Stimulated activated naive CD8-positive, alpha-beta T cell treated with anti-CD3 and anti-CD28 coated beads, Interleukin-15, Interleukin-2, amounts not matched to agents 100 ng/mL and 50 ng/mL, for 24 hours (primary cell): ENCODE data around the gene MS4A6A.
"Not testable (repeated sequence)": the region's sequence is repeated elsewhere in the genome, so short reads cannot be mapped to it uniquely, and the experiment has no call there.

Experiments used
- H3K27ac Mint-ChIP-seq: one replicate; pipeline ENCODE4 v1.8.0; 2021; ENCODE audit warnings: mild to moderate bottlenecking, mixed read lengths
- H3K27me3 Mint-ChIP-seq: one replicate; pipeline ENCODE4 v1.8.0; 2021; ENCODE audit warnings: mixed read lengths
- H3K36me3 Mint-ChIP-seq: one replicate; pipeline ENCODE4 v1.8.0; 2021; ENCODE audit warnings: low read depth, mixed read lengths
- H3K4me1 Mint-ChIP-seq: one replicate; pipeline ENCODE4 v1.8.0; 2021; ENCODE audit warnings: low read depth, mixed read lengths
- H3K4me3 Mint-ChIP-seq: one replicate; pipeline ENCODE4 v1.8.0; 2021; ENCODE audit warnings: mild to moderate bottlenecking, mixed read lengths
- H3K9me3 Mint-ChIP-seq: one replicate; pipeline ENCODE4 v1.8.0; 2021; ENCODE audit warnings: mixed read lengths

The MS4A6A gene

GRCh38 chr11:60194511-60194910 lies 11.6 kb upstream of the MS4A6A start:
- Mint-ChIP-seq H3K27ac (no peak overlapping the region), H3K4me1 (peaks cover 22% of the 10 kb centered on the region), H3K36me3 (no peaks in the 10 kb centered on the region), H3K4me3 (no peak overlapping the region), H3K27me3 (peaks cover 29% of the 10 kb centered on the region), H3K9me3 (no peaks in the 10 kb centered on the region)

- Mint-ChIP-seq H3K36me3 (no peaks in the 10 kb centered on the region), H3K27ac (no peak overlapping the region), H3K9me3 (no peaks in the 10 kb centered on the region), H3K4me3 (no peak overlapping the region), H3K4me1 (peaks cover 22% of the 10 kb centered on the region), H3K27me3 (peaks cover 26% of the 10 kb centered on the region)
These were observed 11.0 kb upstream of the MS4A6A start for GRCh38 chr11:60193687-60194433.

- not testable (repeated sequence) for H3K36me3 Mint-ChIP-seq, H3K27ac Mint-ChIP-seq, H3K4me3 Mint-ChIP-seq, H3K9me3 Mint-ChIP-seq
- H3K4me1 Mint-ChIP-seq = peaks cover 29% of the 10 kb centered on the region
- H3K27me3 Mint-ChIP-seq = peaks cover 13% of the 10 kb centered on the region
These were observed 9.7 kb upstream of the MS4A6A start for GRCh38 chr11:60192564-60192963.

GRCh38 chr11:60188481-60188880 lies 5.6 kb upstream of the MS4A6A start:
- H3K4me3 Mint-ChIP-seq, H3K9me3 Mint-ChIP-seq, H3K36me3 Mint-ChIP-seq: not testable (repeated sequence)
- H3K27ac Mint-ChIP-seq = peak overlapping the region; percentile 7
- peaks cover 12% of the 10 kb centered on the region for H3K27me3 Mint-ChIP-seq
- peaks cover 13% of the 10 kb centered on the region for H3K4me1 Mint-ChIP-seq

- H3K36me3 Mint-ChIP-seq, H3K4me3 Mint-ChIP-seq, H3K27ac Mint-ChIP-seq, H3K9me3 Mint-ChIP-seq: not testable (repeated sequence)
- H3K4me1 Mint-ChIP-seq = peaks cover 15% of the 10 kb centered on the region
- H3K27me3 Mint-ChIP-seq = peaks cover 24% of the 10 kb centered on the region
These were observed 3.2 kb upstream of the MS4A6A start for GRCh38 chr11:60186128-60186527.

GRCh38 chr11:60185512-60185827 lies 2.6 kb upstream of the MS4A6A start:
- not testable (repeated sequence) for H3K36me3 Mint-ChIP-seq, H3K27ac Mint-ChIP-seq, H3K4me3 Mint-ChIP-seq, H3K9me3 Mint-ChIP-seq
- Mint-ChIP-seq H3K27me3 (peaks cover 31% of the 10 kb centered on the region), H3K4me1 (peaks cover 15% of the 10 kb centered on the region)

- Mint-ChIP-seq H3K4me1 (peaks cover 15% of the 10 kb centered on the region), H3K9me3 (no peaks in the 10 kb centered on the region)
These were observed 2.1 kb upstream of the MS4A6A start for GRCh38 chr11:60184824-60185511.

GRCh38 chr11:60183591-60184205 lies 815 bp upstream of the MS4A6A start:
- Mint-ChIP-seq H3K9me3 (no peaks in the 10 kb centered on the region), H3K4me1 (peaks cover 13% of the 10 kb centered on the region), H3K4me3 (no peak overlapping the region), H3K36me3 (no peaks in the 10 kb centered on the region), H3K27ac (no peak overlapping the region), H3K27me3 (peaks cover 47% of the 10 kb centered on the region)

More at GRCh38 chr11:60184824-60185511, 2.1 kb upstream of the MS4A6A start:
- Mint-ChIP-seq H3K27ac (no peak overlapping the region), H3K36me3 (no peaks in the 10 kb centered on the region), H3K4me3 (no peak overlapping the region), H3K27me3 (peaks cover 36% of the 10 kb centered on the region)

GRCh38 chr11:60175860-60176275 lies 7.0 kb downstream of the MS4A6A start:
- Mint-ChIP-seq H3K27ac (peak overlapping the region; percentile 74), H3K9me3 (no peaks in the 10 kb centered on the region), H3K4me3 (peak overlapping the region; percentile 40), H3K36me3 (no peaks in the 10 kb centered on the region), H3K27me3 (peaks cover 58% of the 10 kb centered on the region), H3K4me1 (peaks cover 25% of the 10 kb centered on the region)

GRCh38 chr11:60172011-60172410 lies 10.9 kb downstream of the MS4A6A start:
- peaks cover 25% of the 10 kb centered on the region for H3K4me1 Mint-ChIP-seq
- no peak overlapping the region for H3K4me3 Mint-ChIP-seq
- H3K9me3 Mint-ChIP-seq = peaks cover 1% of the 10 kb centered on the region
- peaks cover 1% of the 10 kb centered on the region for H3K36me3 Mint-ChIP-seq
- peaks cover 46% of the 10 kb centered on the region for H3K27me3 Mint-ChIP-seq
- no peak overlapping the region for H3K27ac Mint-ChIP-seq

- peaks cover 4% of the 10 kb centered on the region for H3K36me3 Mint-ChIP-seq
- H3K9me3 Mint-ChIP-seq = peaks cover 5% of the 10 kb centered on the region
- H3K4me3 Mint-ChIP-seq = no peak overlapping the region
- H3K27me3 Mint-ChIP-seq = peaks cover 60% of the 10 kb centered on the region
- peaks cover 20% of the 10 kb centered on the region for H3K4me1 Mint-ChIP-seq
- H3K27ac Mint-ChIP-seq = no peak overlapping the region
These were observed 12.3 kb downstream of the MS4A6A start for GRCh38 chr11:60170566-60170965.

- H3K36me3 Mint-ChIP-seq = peaks cover 4% of the 10 kb centered on the region
- H3K9me3 Mint-ChIP-seq = peaks cover 11% of the 10 kb centered on the region
- no peak overlapping the region for H3K27ac Mint-ChIP-seq
- peaks cover 23% of the 10 kb centered on the region for H3K4me1 Mint-ChIP-seq
- H3K27me3 Mint-ChIP-seq = peaks cover 54% of the 10 kb centered on the region
- no peak overlapping the region for H3K4me3 Mint-ChIP-seq
These were observed 13.5 kb downstream of the MS4A6A start for GRCh38 chr11:60169264-60169915.

GRCh38 chr11:60168306-60168705 lies 14.6 kb downstream of the MS4A6A start:
- Mint-ChIP-seq H3K9me3 (peaks cover 11% of the 10 kb centered on the region), H3K27me3 (peaks cover 53% of the 10 kb centered on the region), H3K4me3 (no peak overlapping the region), H3K4me1 (peaks cover 16% of the 10 kb centered on the region), H3K36me3 (peaks cover 4% of the 10 kb centered on the region), H3K27ac (no peak overlapping the region)

GRCh38 chr11:60165951-60166350 lies 16.9 kb downstream of the MS4A6A start:
- H3K4me1 Mint-ChIP-seq = peaks cover 16% of the 10 kb centered on the region
- H3K4me3 Mint-ChIP-seq = no peak overlapping the region
- peaks cover 11% of the 10 kb centered on the region for H3K9me3 Mint-ChIP-seq
- H3K27me3 Mint-ChIP-seq = peaks cover 44% of the 10 kb centered on the region
- H3K27ac Mint-ChIP-seq = no peak overlapping the region
- peaks cover 4% of the 10 kb centered on the region for H3K36me3 Mint-ChIP-seq

- H3K4me3 Mint-ChIP-seq = no peak overlapping the region
- peaks cover 4% of the 10 kb centered on the region for H3K36me3 Mint-ChIP-seq
- H3K9me3 Mint-ChIP-seq = peaks cover 11% of the 10 kb centered on the region
- peaks cover 16% of the 10 kb centered on the region for H3K4me1 Mint-ChIP-seq
- H3K27me3 Mint-ChIP-seq = peaks cover 40% of the 10 kb centered on the region
- H3K27ac Mint-ChIP-seq = no peak overlapping the region
These were observed 17.3 kb downstream of the MS4A6A start for GRCh38 chr11:60165538-60165937.
